Uterus (tissue), 2 donors: ENCODE data around the gene NRARP.

Experiments
- POLR2A ChIP-seq, 2 donors: fragments of 450-650 bp; IDR thresholded peaks; one replicate each; pipeline ENCODE4 v1.6.1; 2016; ENCODE audit warnings: antibody characterized with exemption in 2 of 2, mild to moderate bottlenecking in 1 of 2, moderate library complexity in 1 of 2
- TF ChIP-seq, protein P1 (sequence below), 4 experiments: fragments of 200-600 bp in 2 of 4; fragments of 450-650 bp in 2 of 4; sonication (generic) in 2 of 4; IDR thresholded peaks; one replicate each; pipeline ENCODE4 v1.5.1; 2016 to 2019; ENCODE audit warnings: antibody characterized with exemption in 4 of 4, mild to moderate bottlenecking in 2 of 4, moderate library complexity in 1 of 4

DNA sequence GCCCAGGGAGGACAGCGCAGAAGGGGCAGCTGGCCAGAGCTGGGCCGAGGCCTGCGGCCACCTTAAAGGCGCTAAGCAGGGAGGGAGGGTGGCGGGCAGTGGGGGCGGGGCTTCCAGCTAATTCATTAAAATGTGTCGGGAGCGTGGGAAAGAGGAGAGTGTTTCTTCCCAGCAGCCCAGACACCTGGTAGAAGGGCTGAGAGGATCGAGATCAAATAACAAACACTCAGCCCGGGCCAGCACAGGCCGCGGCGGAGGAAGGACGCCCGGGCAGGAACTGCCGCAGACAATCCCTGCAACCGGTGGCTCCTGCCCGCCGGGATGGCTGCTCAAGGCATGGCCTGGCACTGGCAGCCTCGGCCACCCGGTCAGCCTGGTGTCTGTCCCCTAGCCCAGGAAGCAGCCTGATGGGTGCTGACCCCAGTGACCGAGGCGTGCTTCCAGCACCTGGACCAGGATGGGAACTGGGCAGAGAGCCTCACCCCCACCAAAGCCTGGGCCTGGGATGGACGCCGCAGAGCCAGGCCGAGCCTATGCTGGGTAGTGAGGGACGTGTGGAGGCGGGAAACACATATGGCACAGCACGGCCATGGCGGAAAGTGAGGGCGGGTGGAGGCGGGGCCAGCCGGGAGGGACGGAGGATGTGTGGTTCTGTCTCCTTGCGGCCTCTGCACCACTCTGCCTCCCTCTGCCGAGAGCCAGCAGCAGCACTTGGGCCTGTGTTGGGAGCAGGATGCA, 3.2 kb upstream of the NRARP start:
- TF ChIP-seq, protein P1, sequence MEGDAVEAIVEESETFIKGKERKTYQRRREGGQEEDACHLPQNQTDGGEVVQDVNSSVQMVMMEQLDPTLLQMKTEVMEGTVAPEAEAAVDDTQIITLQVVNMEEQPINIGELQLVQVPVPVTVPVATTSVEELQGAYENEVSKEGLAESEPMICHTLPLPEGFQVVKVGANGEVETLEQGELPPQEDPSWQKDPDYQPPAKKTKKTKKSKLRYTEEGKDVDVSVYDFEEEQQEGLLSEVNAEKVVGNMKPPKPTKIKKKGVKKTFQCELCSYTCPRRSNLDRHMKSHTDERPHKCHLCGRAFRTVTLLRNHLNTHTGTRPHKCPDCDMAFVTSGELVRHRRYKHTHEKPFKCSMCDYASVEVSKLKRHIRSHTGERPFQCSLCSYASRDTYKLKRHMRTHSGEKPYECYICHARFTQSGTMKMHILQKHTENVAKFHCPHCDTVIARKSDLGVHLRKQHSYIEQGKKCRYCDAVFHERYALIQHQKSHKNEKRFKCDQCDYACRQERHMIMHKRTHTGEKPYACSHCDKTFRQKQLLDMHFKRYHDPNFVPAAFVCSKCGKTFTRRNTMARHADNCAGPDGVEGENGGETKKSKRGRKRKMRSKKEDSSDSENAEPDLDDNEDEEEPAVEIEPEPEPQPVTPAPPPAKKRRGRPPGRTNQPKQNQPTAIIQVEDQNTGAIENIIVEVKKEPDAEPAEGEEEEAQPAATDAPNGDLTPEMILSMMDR (IDR thresholded peaks at IDR 0.05) = no peak
- TF ChIP-seq POLR2A (IDR thresholded peaks at IDR 0.05) = no peak
